OCI-LY7 (cell line): ENCODE measurements around the gene SLMAP. TPM values are rescaled to one million over a fixed set of nuclear protein-coding genes. Genes with fewer than 3 reads are reported as not detected.

ENCODE experiments used
- BruUV-seq: library from RNA; stranded (reverse); fragments of 400-500 nt; replicated peaks from 2 replicates; lab custom pipeline; 2021; lab: Mats Ljungman, UMichigan
- CTCF ChIA-PET: fragments of 300-600 bp; sonication (Branson Sonifier 250); formaldehyde crosslinking; loops from one replicate; lab custom pipeline; 2022; ENCODE audit warnings: antibody characterized with exemption; ENCODE audit not compliant: unreplicated experiment; lab: Charles Lee
- POLR2A ChIA-PET: fragments of 300-600 bp; sonication (Branson Sonifier 250); formaldehyde crosslinking; loops from one replicate; lab custom pipeline; 2022; ENCODE audit warnings: antibody characterized with exemption; lab: Charles Lee
- DNase-seq: peaks from one replicate; pipeline ENCODE4 v3.0.0-alpha.2; 2015; ENCODE audit warnings: low spot score
- H2AFZ ChIP-seq: fragments of 200-600 bp; sonication (generic), shearing (Covaris generic); 2 replicates; pipeline ENCODE4 v1.6.1; 2014; ENCODE audit warnings: mild to moderate bottlenecking, antibody characterized with exemption, low read length, moderate library complexity
- H3K27ac ChIP-seq: fragments of 200-600 bp; sonication (generic); 2 replicates; pipeline ENCODE4 v1.5.1; 2014; ENCODE audit warnings: mixed run types, low read depth, mild to moderate bottlenecking, moderate library complexity, low read length, inconsistent platforms; ENCODE audit not compliant: poor library complexity, severe bottlenecking
- H3K36me3 ChIP-seq: fragments of 200-600 bp; sonication (generic); 2 replicates; pipeline ENCODE4 v1.6.1; 2014; ENCODE audit warnings: mild to moderate bottlenecking, antibody characterized with exemption, low read length, moderate library complexity, mixed read lengths; ENCODE audit not compliant: insufficient read depth
- H3K4me1 ChIP-seq: fragments of 200-600 bp; sonication (generic); 2 replicates; pipeline ENCODE4 v1.5.1; 2014; ENCODE audit warnings: mild to moderate bottlenecking, low read length; ENCODE audit not compliant: insufficient read depth, poor library complexity, severe bottlenecking
- H3K4me2 ChIP-seq: fragments of 200-600 bp; sonication (generic); 2 replicates; pipeline ENCODE4 v1.6.1; 2014; ENCODE audit warnings: mild to moderate bottlenecking, low read length
- H3K4me3 ChIP-seq: fragments of 200-600 bp; sonication (generic); 2 replicates; pipeline ENCODE4 v1.5.1; 2014; ENCODE audit warnings: mild to moderate bottlenecking, low read depth, low read length; ENCODE audit not compliant: poor library complexity, severe bottlenecking
- H3K79me2 ChIP-seq: fragments of 200-600 bp; sonication (generic); 2 replicates; pipeline ENCODE4 v1.6.1; 2016; ENCODE audit warnings: low read depth, mild to moderate bottlenecking, low read length, moderate library complexity, mixed read lengths; ENCODE audit not compliant: insufficient read depth
- H3K9me2 ChIP-seq: fragments of 200-600 bp; sonication (generic); 2 replicates; pipeline ENCODE4 v1.6.1; 2016; ENCODE audit warnings: mild to moderate bottlenecking, low read length, mixed read lengths; ENCODE audit not compliant: insufficient read depth
- H3K9me3 ChIP-seq: fragments of 200-600 bp; sonication (generic); 2 replicates; pipeline ENCODE4 v1.6.1; 2014; ENCODE audit warnings: mild to moderate bottlenecking, mixed run types, low read length, mixed read lengths
- H4K20me1 ChIP-seq: fragments of 200-600 bp; sonication (generic); 2 replicates; pipeline ENCODE4 v1.6.1; 2014; ENCODE audit warnings: mild to moderate bottlenecking, antibody characterized with exemption, low read length, moderate library complexity, mixed read lengths; ENCODE audit not compliant: insufficient read depth
- EZH2phosphoT487 ChIP-seq: fragments of 200-600 bp; sonication (generic); IDR thresholded peaks from 2 replicates; pipeline ENCODE4 v1.6.1; 2018; ENCODE audit warnings: low read depth, borderline replicate concordance, mild to moderate bottlenecking, mixed run types, antibody characterized with exemption, low read length, moderate library complexity, mixed read lengths
- intact Hi-C: fragments of 100-400 bp; cut with micrococcal nuclease; formaldehyde crosslinking; loops from one replicate; pipeline ENCODE4 v1.10.0; 2022; ENCODE audit not compliant: unreplicated experiment
- total RNA-seq, 2 experiments: library from RNA; depleted of rRNA in 1 of 2; stranded (reverse); fragments of >200 nt in 1 of 2; shearing (Covaris generic) in 1 of 2; gene quantifications; 2 replicates each; pipeline ENCODE4 v1.2.3, GENCODE V29; 2014 to 2022
- TF ChIP-seq, protein P1 (sequence below): fragments of 200-600 bp; sonication (generic); conservative IDR thresholded peaks from 2 replicates; pipeline ENCODE4 v1.5.1; 2014; ENCODE audit warnings: mild to moderate bottlenecking, antibody characterized with exemption, low read length, moderate library complexity, mixed read lengths

Gene SLMAP
- total RNA-seq, 2 experiments from 2014 or later = 41.6 to 68.4 TPM

DNA sequence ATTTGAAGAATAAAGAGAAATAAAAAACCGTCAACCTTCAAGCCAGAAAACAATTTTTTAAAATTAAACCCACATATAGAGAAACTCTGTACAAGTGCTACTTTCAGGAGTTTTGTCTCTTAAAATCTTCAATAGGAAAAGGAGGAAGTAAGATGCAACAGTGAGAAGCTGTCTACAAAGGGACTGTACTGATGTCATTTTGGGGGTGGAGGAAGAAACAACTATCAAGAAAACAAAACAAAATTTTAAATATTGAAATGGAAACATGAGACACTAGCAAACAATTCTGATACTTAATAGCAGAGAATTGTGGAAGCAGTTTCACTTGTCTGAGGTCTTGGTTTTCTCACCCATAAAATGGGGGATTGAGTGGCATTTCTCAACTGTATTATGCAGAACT lies 84.4 kb downstream of the SLMAP start:
- TF ChIP-seq, protein P1, sequence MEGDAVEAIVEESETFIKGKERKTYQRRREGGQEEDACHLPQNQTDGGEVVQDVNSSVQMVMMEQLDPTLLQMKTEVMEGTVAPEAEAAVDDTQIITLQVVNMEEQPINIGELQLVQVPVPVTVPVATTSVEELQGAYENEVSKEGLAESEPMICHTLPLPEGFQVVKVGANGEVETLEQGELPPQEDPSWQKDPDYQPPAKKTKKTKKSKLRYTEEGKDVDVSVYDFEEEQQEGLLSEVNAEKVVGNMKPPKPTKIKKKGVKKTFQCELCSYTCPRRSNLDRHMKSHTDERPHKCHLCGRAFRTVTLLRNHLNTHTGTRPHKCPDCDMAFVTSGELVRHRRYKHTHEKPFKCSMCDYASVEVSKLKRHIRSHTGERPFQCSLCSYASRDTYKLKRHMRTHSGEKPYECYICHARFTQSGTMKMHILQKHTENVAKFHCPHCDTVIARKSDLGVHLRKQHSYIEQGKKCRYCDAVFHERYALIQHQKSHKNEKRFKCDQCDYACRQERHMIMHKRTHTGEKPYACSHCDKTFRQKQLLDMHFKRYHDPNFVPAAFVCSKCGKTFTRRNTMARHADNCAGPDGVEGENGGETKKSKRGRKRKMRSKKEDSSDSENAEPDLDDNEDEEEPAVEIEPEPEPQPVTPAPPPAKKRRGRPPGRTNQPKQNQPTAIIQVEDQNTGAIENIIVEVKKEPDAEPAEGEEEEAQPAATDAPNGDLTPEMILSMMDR = no peak
- TF ChIP-seq EZH2phosphoT487 = no peak
- H3K4me1 ChIP-seq = no peaks in the 10 kb centered on the region
- peaks cover under 1% of the 10 kb centered on the region; the same call in 1 of the 2 replicates for H3K36me3 ChIP-seq
- no peak overlapping the region for H3K27ac ChIP-seq
- DNase-seq = peak; percentile 18
- ChIA-PET CTCF (no interaction called here), POLR2A (interaction anchor here (0.7 to 1.9 kb wide), 4 partner anchors 13 to 31 kb away, joined by 3 to 7 read pairs (median 4); no protein-coding TSS in a partner anchor)
- H4K20me1 ChIP-seq = no peaks in the 10 kb centered on the region
- BruUV-seq = no TSS peak
- H3K9me2 ChIP-seq = no peaks in the 10 kb centered on the region
- H2AFZ ChIP-seq = no peak overlapping the region
- no peaks in the 10 kb centered on the region for H3K9me3 ChIP-seq
- H3K79me2 ChIP-seq = no peaks in the 10 kb centered on the region; the same call in 1 of the 2 replicates
- H3K4me3 ChIP-seq = no peak overlapping the region
- intact Hi-C loops = no loop called here
- H3K4me2 ChIP-seq = no peak overlapping the region

DNA sequence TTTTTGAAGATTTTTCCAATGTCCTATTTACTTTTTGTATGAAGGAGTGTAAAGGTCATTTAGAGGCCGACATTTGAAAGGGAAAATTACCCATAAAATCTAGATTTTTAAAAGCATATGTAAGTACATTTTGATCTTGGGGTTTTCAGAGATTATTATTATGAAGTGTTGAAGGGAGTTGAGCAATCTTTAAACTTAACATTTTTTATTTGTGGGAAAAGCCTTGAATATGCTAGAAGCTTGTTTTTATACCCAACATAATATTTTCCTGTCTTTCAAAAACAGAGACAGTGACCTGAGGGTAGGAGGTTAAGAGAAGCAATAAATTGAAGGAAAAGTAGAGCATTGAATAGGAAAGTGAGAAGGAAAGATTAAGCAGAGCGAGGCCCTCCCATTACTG lies 85.7 kb downstream of the SLMAP start:
- no peak for DNase-seq
- POLR2A ChIA-PET = interaction anchor here (1.0 to 1.9 kb wide), 5 partner anchors 8 to 103 kb away, joined by 3 to 4 read pairs (median 4); no protein-coding TSS in a partner anchor
- Histone ChIP-seq H4K20me1 (no peaks in the 10 kb centered on the region), H3K79me2 (no peaks in the 10 kb centered on the region; the same call in 1 of the 2 replicates), H3K4me1 (no peaks in the 10 kb centered on the region), H3K36me3 (peaks cover 3% of the 10 kb centered on the region; the same call in 1 of the 2 replicates), H3K27ac (no peak overlapping the region), H3K9me2 (no peaks in the 10 kb centered on the region), H3K4me3 (no peak overlapping the region), H3K9me3 (no peaks in the 10 kb centered on the region), H2AFZ (no peak overlapping the region), H3K4me2 (no peak overlapping the region)
- BruUV-seq = no TSS peak
- intact Hi-C loops = no loop called here
- TF ChIP-seq, protein P1 = no peak
- no peak for TF ChIP-seq EZH2phosphoT487
- CTCF ChIA-PET = no interaction called here

DNA sequence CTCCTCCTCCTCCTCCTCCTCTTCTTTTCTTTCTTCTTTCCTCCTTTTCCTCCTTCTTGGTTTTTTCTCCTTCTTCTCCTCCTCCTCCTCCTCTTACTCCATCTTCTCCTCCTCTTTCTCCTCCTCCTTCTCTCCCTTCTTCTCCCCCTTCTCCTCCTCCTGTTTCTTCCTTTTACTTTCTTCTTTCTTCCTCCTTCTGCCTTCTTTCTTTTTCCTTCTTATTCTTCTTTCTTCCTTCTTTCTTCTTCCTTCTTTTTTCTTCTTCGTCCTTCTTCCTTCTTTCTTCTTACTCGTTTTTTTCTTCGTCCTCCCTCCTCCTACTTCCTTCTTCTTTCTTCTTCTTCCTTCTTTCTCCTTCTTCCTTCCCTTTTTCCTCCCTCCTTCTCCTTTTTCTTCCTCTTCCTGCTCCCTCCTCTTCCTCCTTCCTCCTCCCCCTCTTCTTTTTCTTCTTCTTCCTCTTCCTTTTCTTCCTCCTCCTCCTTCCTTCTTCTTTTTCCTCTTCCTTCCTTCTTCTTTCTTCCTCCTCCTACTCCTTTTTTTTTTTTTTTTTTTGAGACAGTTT lies 92.1 kb downstream of the SLMAP start:
- Histone ChIP-seq H3K36me3 (peaks cover 18% of the 10 kb centered on the region; the same call in 1 of the 2 replicates), H3K4me3 (no peak overlapping the region), H3K9me2 (no peaks in the 10 kb centered on the region), H3K4me2 (no peak overlapping the region), H3K4me1 (no peaks in the 10 kb centered on the region), H3K9me3 (no peaks in the 10 kb centered on the region), H3K79me2 (no peaks in the 10 kb centered on the region), H2AFZ (no peak overlapping the region), H4K20me1 (no peaks in the 10 kb centered on the region), H3K27ac (no peak overlapping the region)
- CTCF ChIA-PET = no interaction called here
- no TSS peak for BruUV-seq
- intact Hi-C loops = no loop called here
- DNase-seq = no peak
- TF ChIP-seq EZH2phosphoT487 = no peak
- TF ChIP-seq, protein P1 = no peak
- POLR2A ChIA-PET = interaction anchor here (0.6 kb wide), 2 partner anchors 29 to 272 kb away, joined by 3 to 4 read pairs; no protein-coding TSS in a partner anchor
